K562 (cell line): Measurements from ENCODE around the gene SLC25A18. TPM values are rescaled to one million over a fixed set of nuclear protein-coding genes. Genes with fewer than 3 reads are reported as not detected.

Experiments
- ATAC-seq: fragments of 200-7000 bp; cut with Tn5 transposase; 3 replicates; pipeline ENCODE4 v1.9.1; 2020; ENCODE audit warnings: moderate library complexity
- BruUV-seq: library from RNA; stranded (reverse); fragments of 400-500 nt; replicated peaks from 2 replicates; lab custom pipeline; 2021; lab: Mats Ljungman, UMichigan
- CTCF ChIA-PET: fragments of 300-600 bp; formaldehyde crosslinking; extraction: SDS; loops from one replicate; lab custom pipeline; 2021; ENCODE audit warnings: low intra/inter-chr PET ratio; lab: Yijun Ruan, JAX
- POLR2A ChIA-PET: fragments of 300-600, 350-650 bp; sonication (Branson Sonifier 250); formaldehyde crosslinking; extraction: SDS; loops from one replicate; lab custom pipeline; 2021; ENCODE audit warnings: antibody characterized with exemption, inconsistent platforms; lab: Yijun Ruan, JAX
- DNase-seq, 4 experiments: peaks; one replicate each; pipeline versions ENCODE4 v3.0.0 to v3.0.0-alpha.2; 2011 to 2018; ENCODE audit warnings: low spot score in 3 of 4, mixed read lengths in 3 of 4; ENCODE audit errors: extremely low read depth in 1 of 4
- FAIRE-seq: peaks from 2 replicates; lab custom pipeline; 2011; peaks lifted over from hg19 to GRCh38; lab: Jason Lieb, UNC
- H2AFZ ChIP-seq: 2 replicates; pipeline ENCODE4 v1.6.0; 2011; ENCODE audit warnings: low read depth, low read length, control low read depth, inconsistent platforms
- H3K27ac ChIP-seq: fragments of 200-600 bp; 3 replicates; pipeline ENCODE4 v1.8.0; 2011; ENCODE audit warnings: low read depth, mild to moderate bottlenecking, control low read depth, inconsistent platforms, low read length, moderate library complexity, mixed read lengths; ENCODE audit errors: extremely low read depth
- H3K27me3 ChIP-seq, 2 experiments: fragments of 300-600 bp in 1 of 2; 2 replicates in 1 of 2; 3 replicates in 1 of 2; pipeline versions ENCODE4 v1.6.0 to v1.8.0; 2011; ENCODE audit warnings: inconsistent platforms in 2 of 2, low read length in 2 of 2, mild to moderate bottlenecking in 1 of 2, mixed read lengths in 1 of 2, moderate library complexity in 1 of 2; ENCODE audit not compliant: control insufficient read depth in 2 of 2, insufficient read depth in 2 of 2
- H3K36me3 ChIP-seq: fragments of 300-600 bp; 3 replicates; pipeline ENCODE4 v1.8.0; 2011; ENCODE audit warnings: mild to moderate bottlenecking, low read length, inconsistent platforms; ENCODE audit not compliant: control insufficient read depth, insufficient read depth
- H3K4me1 ChIP-seq, 2 experiments: fragments of 200-600 bp in 1 of 2; replicated peaks in 1 of 2; 2 replicates in 1 of 2; 3 replicates in 1 of 2; pipeline versions ENCODE4 v1.5.1 to v1.8.0; 2011; ENCODE audit warnings: inconsistent platforms in 2 of 2, low read length in 2 of 2, mild to moderate bottlenecking in 1 of 2, mixed read lengths in 1 of 2, moderate library complexity in 1 of 2; ENCODE audit not compliant: control insufficient read depth in 2 of 2, insufficient read depth in 2 of 2
- H3K4me2 ChIP-seq: 2 replicates; pipeline ENCODE4 v1.6.1; 2011; ENCODE audit warnings: low read length, control low read depth, inconsistent platforms, mixed read lengths; ENCODE audit not compliant: insufficient read depth
- H3K4me3 ChIP-seq: fragments of 200-600 bp; sonication (generic), shearing (Covaris generic); 2 replicates; pipeline ENCODE4 v1.5.1; 2016; ENCODE audit warnings: control low read depth, inconsistent platforms
- H3K79me2 ChIP-seq: fragments of 200-600 bp; 3 replicates; pipeline ENCODE4 v1.8.0; 2011; ENCODE audit warnings: low read length, inconsistent platforms; ENCODE audit not compliant: control insufficient read depth, insufficient read depth
- H3K9ac ChIP-seq, 2 experiments: 2 replicates each; pipeline versions ENCODE4 v1.6.0 to v1.6.1; 2011; ENCODE audit warnings: low read depth in 2 of 2, low read length in 2 of 2, control low read depth in 1 of 2, inconsistent platforms in 1 of 2, mild to moderate bottlenecking in 1 of 2, mixed read lengths in 1 of 2; ENCODE audit not compliant: insufficient read depth in 1 of 2
- H3K9me1 ChIP-seq: one replicate; pipeline ENCODE4 v1.6.0; 2011; ENCODE audit warnings: inconsistent platforms, mild to moderate bottlenecking, low read length, moderate library complexity; ENCODE audit not compliant: control insufficient read depth, insufficient read depth
- H3K9me3 ChIP-seq: replicated peaks from 2 replicates; pipeline ENCODE4 v1.5.1; 2011; ENCODE audit warnings: low read depth, low read length, inconsistent platforms; ENCODE audit not compliant: control insufficient read depth, insufficient read depth
- H4K20me1 ChIP-seq: replicated peaks from 2 replicates; pipeline ENCODE4 v1.6.1; 2011; ENCODE audit warnings: low read length, inconsistent platforms, mixed read lengths; ENCODE audit not compliant: control insufficient read depth, insufficient read depth
- MAFG ChIP-seq: fragments of 450-650 bp; conservative IDR thresholded peaks from 2 replicates; pipeline ENCODE4 v1.6.1; 2016; ENCODE audit warnings: missing genetic modification characterization, missing compliant biosample characterization
- MYNN ChIP-seq, 2 experiments: sonication (generic); formaldehyde crosslinking in 1 of 2; IDR thresholded peaks; 2 replicates each; pipeline versions ENCODE4 v1.5.0 to v1.6.1; 2016 to 2020; ENCODE audit warnings: antibody characterized with exemption in 1 of 2, missing genetic modification reagents in 1 of 2
- PBX2 ChIP-seq, 2 experiments: IDR thresholded peaks in 1 of 2; conservative IDR thresholded peaks in 1 of 2; 2 replicates each; pipeline ENCODE4 v1.6.1; 2016; ENCODE audit warnings: low read depth in 2 of 2, mild to moderate bottlenecking in 1 of 2, missing compliant biosample characterization in 1 of 2, missing genetic modification characterization in 1 of 2, moderate library complexity in 1 of 2
- RBM25 ChIP-seq: fragments of 200-400 bp; formaldehyde crosslinking; IDR thresholded peaks from 2 replicates; pipeline ENCODE4 v1.6.1; 2018; ENCODE audit warnings: low read length, low read depth, moderate library complexity; ENCODE audit not compliant: severe bottlenecking
- SP1 ChIP-seq: sonication (generic); formaldehyde crosslinking; IDR thresholded peaks from 2 replicates; pipeline ENCODE4 v1.8.1; 2022; ENCODE audit warnings: mild to moderate bottlenecking, missing genetic modification reagents
- THRA ChIP-seq: fragments of 450-650 bp; IDR thresholded peaks from 2 replicates; pipeline ENCODE4 v1.6.1; 2017; ENCODE audit warnings: mild to moderate bottlenecking, moderate library complexity
- WHSC1 ChIP-seq: IDR thresholded peaks from one replicate; pipeline ENCODE4 v1.6.1; 2012; ENCODE audit warnings: low read length, control low read depth, inconsistent platforms
- ZFP36 ChIP-seq: fragments of 150-350 bp; IDR thresholded peaks from 2 replicates; pipeline ENCODE4 v1.6.1; 2018; ENCODE audit warnings: low read length, low read depth; ENCODE audit not compliant: partially characterized antibody
- WGBS: fragments of 100-300 bp; shearing (Covaris generic); methylation state at CpG from one replicate; pipeline ENCODE4 v1.1.6; 2016; ENCODE audit warnings: low coverage, mixed read lengths; ENCODE audit not compliant: insufficient coverage; ENCODE audit errors: missing lambda C conversion rate; 5-methylcytosine and 5-hydroxymethylcytosine counted together
- in situ Hi-C: fragments of 300-500 bp; cut with MboI; formaldehyde crosslinking; loops from 4 replicates; pipeline ENCODE4 v1.15.0; 2018; ENCODE audit warnings: inconsistent platforms, mixed read lengths
- intact Hi-C: fragments of 100-400 bp; cut with micrococcal nuclease; formaldehyde crosslinking; loops from 2 replicates; pipeline ENCODE4 v1.14.2; 2022
- polyA plus RNA-seq, 8 experiments: library from polyadenylated mRNA; depleted of rRNA in 4 of 8; stranded (reverse) in 5 of 8; unstranded in 3 of 8; fragments of >200 nt; fragmentation: Nextera tagmentation in 2 of 8; fragmentation: Illumina TruSeq in 1 of 8; extraction: Ambion mirVana in 2 of 8; extraction: Trizol in 1 of 8; gene quantifications; 2 replicates each; pipeline versions ENCODE4 v1.2.1 to v1.2.3, GENCODE V29; 2011 to 2014; ENCODE audit warnings: inconsistent platforms in 1 of 8, missing spikeins in 1 of 8
- total RNA-seq, 7 experiments: library from RNA; depleted of rRNA in 6 of 7; stranded (reverse); fragments of >200 nt in 6 of 7; fragmentation: Illumina TruSeq in 2 of 7; extraction: Trizol in 2 of 7; gene quantifications; 2 replicates each; pipeline versions ENCODE4 v1.2.1 to v1.2.3, GENCODE V29; 2011 to 2021; ENCODE audit warnings: low replicate concordance in 1 of 7

SLC25A18 gene
- total and polyA plus RNA-seq, 9 of the 15 experiments (the other 6 are each of a cell fraction or from before 2014, with no cell fraction given), result 0.04 TPM; not detected in 8

GRCh38 chr22:17514084-17514483 is 49.2 kb upstream of the SLC25A18 start:
- no peaks in the 10 kb centered on the region for H4K20me1 ChIP-seq
- BruUV-seq, result no TSS peak
- peaks cover 34 to 47% of the 10 kb centered on the region in 2 experiments for H3K27me3 ChIP-seq
- no peaks in the 10 kb centered on the region for H3K4me1 ChIP-seq
- FAIRE-seq (no peak), DNase-seq (no peak), ATAC-seq (peak; percentile 15; the same call in 1 of the 3 replicates)
- H2AFZ ChIP-seq, result no peak overlapping the region
- no peaks in the 10 kb centered on the region for H3K9me3 ChIP-seq
- no peak overlapping the region for H3K4me2 ChIP-seq
- intact Hi-C loops, result no loop called here
- ChIA-PET CTCF (no interaction called here), POLR2A (no interaction called here)
- H3K36me3 ChIP-seq, result no peaks in the 10 kb centered on the region
- WGBS, result 0% methylated on average over 7 of the region's 7 CpGs
- no peaks in the 10 kb centered on the region for H3K79me2 ChIP-seq
- no peaks in the 10 kb centered on the region for H3K9me1 ChIP-seq
- in situ Hi-C loops, result no loop called here
- no peak overlapping the region for H3K9ac ChIP-seq
- no peak overlapping the region for H3K4me3 ChIP-seq
- H3K27ac ChIP-seq, result no peak overlapping the region
- TF ChIP-seq RBM25 (no peak), SP1 (CRISPR knock-in tag) (no peak), MYNN (IDR thresholded peaks at IDR 0.05) (no peak), MYNN (CRISPR knock-in tag; IDR thresholded peaks at IDR 0.05) (0 out of 2 replicates have a peak, but pooled peaks have one; percentile 45), PBX2 (CRISPR knock-in tag; IDR thresholded peaks at IDR 0.05; ENCODE audit: low read depth) (no peak), PBX2 (tag; conservative IDR thresholded peaks at IDR 0.05; ENCODE audit: low read depth) (no peak), MAFG (tag) (no peak), THRA (no peak), ZFP36 (no peak), WHSC1 (no peak)
